SIG-M5 treated with dmso at 0.1 percent for 504 hours (cell line): Measurements from ENCODE around the gene LEFTY1.
A peak's percentile ranks its signal among the peaks of the same experiment; 100 is the strongest.
"Not testable (repeated sequence)": the region's sequence is repeated elsewhere in the genome, so short reads cannot be mapped to it uniquely, and the experiment has no call there.

Experiments used
- DNase-seq: peaks from one replicate; lab custom pipeline; 2025; ENCODE audit not compliant: unreplicated experiment; lab: John Stamatoyannopoulos, UW

The LEFTY1 gene, protein sequence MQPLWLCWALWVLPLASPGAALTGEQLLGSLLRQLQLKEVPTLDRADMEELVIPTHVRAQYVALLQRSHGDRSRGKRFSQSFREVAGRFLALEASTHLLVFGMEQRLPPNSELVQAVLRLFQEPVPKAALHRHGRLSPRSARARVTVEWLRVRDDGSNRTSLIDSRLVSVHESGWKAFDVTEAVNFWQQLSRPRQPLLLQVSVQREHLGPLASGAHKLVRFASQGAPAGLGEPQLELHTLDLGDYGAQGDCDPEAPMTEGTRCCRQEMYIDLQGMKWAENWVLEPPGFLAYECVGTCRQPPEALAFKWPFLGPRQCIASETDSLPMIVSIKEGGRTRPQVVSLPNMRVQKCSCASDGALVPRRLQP

DNA sequence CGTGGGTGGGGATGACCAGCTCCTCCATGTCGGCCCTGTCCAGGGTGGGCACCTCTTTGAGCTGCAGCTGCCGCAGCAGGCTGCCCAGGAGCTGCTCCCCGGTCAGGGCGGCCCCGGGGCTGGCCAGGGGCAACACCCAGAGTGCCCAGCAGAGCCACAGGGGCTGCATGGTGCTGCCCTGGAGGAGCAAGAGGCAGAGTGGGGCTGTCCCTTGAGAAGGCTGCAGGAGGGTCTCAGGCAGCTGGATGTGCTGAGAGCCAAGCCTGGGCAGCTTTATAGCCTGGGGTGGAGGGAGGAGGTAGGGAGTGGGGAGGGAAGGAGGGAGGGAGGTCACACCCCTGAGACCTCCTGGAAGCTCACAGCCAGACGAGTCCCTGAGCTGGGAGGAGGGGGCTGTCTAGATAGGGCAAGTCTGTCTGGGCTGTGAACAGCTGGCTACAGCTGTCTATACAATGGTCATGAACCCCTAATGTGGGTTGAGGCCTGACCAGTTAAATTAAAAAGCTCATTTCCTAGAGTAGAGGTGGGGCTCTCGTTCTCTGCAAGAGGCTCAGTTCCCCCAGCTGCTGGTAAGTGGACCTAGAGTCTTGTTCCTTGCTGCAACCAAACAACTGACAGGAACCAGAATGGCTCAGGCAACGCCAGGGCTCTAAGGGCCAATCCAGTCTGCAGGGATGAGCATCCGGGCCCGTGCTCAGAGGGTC, at the start of gene LEFTY1:
Gene LEFTY1 (minus strand): TSS at position 249 of the 704 bp plus-strand sequence. CDS start 80 bp downstream, at position 169.
- DNase-seq = no peak

DNA sequence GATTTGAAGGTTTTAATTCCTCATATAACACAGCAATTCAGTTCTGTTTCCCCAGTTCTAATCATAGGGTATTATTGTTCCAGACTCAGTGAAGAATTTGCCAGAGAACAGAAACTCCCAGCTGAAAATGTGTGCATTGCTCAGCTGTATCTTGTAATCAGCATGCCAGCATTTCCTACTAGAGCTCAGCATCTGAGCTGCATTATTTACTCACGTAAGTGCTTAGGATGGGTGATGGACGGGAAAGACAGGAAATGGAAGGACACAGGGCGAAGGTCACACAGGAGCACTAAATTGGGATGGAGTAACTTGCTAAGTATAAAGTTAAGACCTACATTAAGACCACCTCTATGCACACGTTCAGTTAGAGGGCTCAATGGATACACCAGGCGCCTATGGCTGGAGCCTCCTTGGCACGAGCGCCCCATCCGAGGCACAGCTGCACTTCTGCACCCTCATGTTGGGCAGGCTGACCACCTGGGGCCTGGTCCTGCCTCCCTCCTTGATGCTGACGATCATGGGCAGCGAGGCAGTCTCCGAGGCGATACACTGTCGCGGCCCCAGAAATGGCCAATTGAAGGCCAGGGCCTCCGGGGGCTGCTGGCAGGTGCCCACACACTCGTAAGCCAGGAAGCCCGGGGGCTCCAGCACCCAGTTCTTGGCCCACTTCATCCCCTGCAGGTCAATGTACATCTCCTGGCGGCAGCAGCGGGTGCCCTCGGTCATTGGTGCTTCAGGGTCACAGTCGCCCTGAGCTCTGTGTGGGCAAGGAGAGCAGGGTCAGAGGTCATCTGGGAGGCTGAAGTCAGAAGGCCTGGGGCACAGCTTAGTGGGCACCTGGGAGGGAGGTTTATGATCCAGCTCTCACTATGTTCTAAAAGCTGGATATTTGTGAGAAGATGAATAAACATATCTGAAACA, 48.4 kb upstream of the LEFTY1 start:
- no peak for DNase-seq

DNA sequence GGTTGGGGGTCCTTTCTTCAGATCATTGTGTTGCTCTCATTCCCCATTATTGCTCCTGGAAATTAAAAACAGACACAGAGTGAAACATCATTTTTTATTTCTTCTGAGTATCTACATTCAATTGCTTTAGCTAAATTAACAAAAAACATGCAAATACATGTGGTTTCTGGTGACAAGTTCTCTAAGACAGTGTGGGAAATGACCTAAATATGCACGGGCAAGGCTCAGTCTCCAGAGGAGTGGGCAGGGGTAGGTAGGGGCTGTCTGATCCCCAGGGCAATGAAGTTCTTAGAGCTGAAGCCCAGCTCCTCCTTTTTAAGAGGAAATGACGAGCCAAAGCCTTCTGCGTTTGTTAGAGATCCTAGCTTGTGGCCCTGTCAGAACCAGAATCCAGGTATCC, 47.6 kb upstream of the LEFTY1 start:
- DNase-seq = no peak

DNA sequence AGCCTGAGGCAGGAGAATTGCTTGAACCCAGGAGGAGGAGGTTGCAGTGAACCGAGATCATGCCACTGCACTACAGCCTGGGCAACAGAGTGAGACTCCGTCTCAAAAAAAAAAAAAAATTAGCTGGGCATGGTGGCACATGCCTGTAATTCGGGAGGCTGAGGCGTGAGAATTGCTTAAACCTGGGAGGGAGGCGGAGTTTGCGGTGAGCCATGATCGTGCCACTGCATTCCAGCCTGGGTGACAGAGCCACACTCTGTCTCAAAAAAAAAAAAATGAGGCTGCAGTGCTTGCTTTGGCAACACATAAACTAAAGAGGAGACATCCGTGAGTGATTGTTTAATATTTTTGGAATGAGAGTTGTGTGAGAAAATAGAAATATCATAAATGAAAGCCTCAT, 47.1 kb upstream of the LEFTY1 start:
- DNase-seq = not testable (repeated sequence)

DNA sequence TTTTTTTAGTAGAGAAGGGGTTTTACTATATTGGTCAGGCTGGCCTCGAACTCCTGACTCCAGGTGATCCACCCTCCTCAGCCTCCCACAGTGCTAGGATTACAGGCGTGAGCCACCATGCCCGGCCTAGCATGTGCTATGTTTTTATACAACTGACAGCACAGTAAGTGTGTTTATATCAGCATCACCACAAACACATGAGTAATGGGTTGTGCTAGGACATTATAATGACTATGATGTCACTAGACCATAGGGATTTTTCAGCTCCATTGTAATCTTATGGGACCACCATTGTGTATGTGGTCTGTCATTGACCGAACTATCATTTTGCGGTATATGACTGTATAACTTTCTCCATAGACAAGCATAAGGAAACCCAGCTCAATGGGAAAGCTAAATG, 45.8 kb upstream of the LEFTY1 start:
- DNase-seq = no peak

DNA sequence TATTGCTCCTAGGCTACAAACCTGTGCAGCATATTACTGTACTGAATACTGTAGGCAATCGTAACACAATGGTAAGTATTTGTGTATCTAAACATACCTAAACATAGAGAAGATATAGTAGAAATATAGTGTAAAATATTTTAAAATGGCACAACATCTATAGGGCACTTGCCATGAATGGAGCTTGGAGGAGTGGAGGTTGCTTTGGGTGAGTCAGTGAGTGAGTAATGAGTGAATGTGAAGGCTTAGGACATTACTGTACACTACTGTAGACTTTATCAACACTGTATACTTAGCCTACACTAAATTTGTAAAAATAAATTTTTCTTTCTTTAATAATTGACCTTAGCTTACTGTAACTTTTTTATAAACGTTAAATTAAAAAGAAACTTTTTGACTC, 44.1 kb upstream of the LEFTY1 start:
- no peak for DNase-seq

DNA sequence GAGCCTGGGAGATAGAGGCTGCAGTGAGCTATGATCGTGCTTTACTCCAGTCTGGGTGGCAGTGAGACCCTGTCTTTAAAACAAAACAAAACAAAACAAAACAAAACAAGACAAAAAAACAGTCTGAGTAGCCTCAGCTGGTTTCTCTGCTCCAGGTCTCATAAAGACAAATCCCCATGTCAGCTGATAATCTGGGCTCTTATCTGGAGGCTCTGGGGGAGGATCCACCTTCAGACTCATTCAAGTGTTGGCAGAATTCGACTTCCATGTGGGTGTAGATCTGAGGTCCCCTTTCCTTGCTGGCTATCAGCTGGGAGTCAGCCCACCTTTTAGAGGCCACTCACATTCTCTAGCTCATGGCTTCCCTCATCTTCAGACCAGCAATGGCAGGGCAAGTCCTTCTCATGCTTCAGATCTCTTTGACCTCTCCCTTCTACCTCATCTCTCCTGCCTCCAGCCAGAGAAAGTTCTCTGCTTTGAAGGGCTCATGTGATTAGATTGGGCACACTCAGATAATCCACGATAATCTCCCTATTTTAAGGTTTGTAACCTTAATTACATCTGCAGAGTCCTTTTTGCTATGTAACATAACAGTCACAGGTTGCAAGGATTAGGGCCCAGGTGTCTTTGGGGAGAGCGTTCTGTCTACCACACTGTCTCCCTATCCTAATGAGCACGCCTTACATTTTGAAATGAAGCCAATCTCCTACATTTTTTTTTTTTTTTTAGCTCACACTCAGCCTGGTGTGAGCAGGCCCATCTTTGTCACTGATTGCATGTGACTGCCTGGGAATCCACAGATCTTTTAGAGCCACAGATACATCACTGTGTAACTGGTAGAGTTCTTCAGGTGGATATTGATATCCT, 42.6 kb upstream of the LEFTY1 start:
- no peak for DNase-seq

DNA sequence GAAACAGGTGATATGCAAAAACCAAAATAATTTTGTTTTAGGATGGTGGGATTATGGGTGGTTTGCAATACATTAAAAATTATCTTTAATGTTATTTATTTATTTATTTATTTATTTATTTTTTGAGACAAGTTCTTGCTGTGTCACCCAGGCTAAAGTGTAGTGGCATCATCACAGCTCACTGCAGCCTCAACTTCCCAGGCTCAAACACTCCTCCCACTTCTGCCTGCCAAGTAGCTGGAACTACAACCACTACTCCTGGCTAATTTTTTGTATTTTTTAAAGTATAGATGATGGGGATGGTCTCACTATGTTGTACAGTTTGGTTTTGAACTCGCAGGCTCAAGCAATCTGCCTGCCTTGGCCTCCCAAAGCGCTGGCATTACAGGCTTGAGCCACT, 41.6 kb upstream of the LEFTY1 start:
- no peak for DNase-seq

DNA sequence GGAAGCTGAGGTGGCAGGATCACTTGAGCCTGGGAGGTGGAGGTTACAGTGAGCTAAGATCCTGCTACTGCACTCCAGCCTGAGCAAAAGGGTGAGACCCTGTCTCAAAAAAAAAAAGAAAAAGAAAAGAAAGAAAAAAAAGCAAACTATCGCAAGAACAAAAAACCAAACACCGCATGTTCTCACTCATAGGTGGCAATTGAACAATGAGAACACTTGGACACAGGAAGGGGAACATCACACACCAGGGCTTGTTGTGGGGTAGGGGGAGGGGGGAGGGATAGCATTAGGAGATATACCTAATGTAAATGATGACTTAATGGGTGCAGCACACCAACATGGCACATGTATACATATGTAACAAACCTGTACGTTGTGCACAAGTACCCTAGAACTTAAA, 40.5 kb upstream of the LEFTY1 start:
- not testable (repeated sequence) for DNase-seq

DNA sequence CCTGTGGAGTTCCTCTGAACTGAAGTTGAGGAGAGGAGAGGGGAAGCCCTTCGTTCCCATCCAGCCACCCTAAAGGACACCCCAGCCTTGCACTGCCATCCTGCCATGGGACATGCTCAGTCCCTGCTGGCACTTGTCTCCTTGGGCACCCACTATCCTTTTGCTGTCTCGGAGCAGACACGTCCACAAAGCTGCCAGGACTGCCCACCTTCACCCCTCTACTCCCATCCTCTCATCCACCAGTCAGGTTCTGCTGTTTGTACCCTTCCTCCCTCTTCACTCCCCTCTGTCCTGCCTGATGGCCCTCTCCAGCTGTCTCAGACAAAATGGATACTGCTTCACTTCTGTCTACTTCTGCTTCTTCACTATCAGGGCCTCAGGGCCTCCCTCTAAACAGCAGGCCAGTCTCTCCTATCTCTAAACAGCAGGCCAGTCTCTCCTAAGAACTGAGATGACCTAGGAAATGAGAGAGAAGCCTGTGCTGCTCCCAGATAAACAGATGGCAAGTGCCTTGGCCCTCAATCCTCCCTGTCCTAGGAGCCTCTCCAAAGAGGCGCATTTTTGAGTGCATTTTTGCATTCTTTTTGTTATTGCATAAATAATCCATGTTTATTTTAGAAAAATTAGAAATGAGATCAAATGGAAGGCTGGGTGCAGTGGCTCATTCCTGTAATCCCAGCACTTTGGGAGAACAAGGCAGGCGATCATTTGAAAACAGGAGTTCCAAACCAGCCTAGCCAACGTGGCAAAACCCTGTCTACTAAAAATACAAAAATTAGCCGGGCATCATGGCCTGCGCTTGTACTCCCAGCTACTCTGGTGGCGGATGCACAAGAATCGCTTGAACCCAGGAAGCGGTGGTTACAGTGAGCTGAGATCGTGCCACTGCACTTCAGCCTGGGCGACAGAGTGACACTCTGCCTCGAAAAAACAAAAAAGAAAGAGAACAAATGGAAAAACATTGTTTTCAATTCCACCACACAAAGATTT, 39.5 kb upstream of the LEFTY1 start:
- peak; percentile 24 for DNase-seq

DNA sequence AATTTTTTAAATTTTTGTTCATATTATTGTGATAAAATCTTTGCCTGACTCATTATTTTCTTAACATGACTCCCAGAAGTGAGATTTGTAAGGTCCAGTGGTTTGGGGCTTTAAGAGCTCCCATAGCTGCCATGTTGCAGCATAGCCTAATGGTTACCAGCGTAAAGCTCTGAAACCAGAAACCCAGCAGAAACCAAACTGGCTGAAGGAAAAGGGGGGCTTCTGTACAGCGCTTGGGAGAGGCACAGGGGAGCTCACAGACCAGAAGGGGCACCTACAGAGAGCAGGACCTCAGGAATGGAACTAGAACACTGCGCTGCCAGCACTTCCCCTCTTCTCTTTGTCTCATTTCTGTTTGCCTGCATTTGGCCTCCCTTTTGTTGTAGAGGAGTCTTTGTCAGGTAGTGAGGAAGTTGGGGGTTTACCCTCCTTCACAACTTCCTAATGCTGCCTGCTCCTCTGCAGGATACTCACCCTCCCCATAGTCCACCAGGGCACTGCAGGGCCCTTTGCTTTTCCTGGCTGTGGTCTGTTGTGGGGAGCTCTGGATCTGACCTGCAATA, 37.7 kb upstream of the LEFTY1 start:
- DNase-seq = peak; percentile 32

DNA sequence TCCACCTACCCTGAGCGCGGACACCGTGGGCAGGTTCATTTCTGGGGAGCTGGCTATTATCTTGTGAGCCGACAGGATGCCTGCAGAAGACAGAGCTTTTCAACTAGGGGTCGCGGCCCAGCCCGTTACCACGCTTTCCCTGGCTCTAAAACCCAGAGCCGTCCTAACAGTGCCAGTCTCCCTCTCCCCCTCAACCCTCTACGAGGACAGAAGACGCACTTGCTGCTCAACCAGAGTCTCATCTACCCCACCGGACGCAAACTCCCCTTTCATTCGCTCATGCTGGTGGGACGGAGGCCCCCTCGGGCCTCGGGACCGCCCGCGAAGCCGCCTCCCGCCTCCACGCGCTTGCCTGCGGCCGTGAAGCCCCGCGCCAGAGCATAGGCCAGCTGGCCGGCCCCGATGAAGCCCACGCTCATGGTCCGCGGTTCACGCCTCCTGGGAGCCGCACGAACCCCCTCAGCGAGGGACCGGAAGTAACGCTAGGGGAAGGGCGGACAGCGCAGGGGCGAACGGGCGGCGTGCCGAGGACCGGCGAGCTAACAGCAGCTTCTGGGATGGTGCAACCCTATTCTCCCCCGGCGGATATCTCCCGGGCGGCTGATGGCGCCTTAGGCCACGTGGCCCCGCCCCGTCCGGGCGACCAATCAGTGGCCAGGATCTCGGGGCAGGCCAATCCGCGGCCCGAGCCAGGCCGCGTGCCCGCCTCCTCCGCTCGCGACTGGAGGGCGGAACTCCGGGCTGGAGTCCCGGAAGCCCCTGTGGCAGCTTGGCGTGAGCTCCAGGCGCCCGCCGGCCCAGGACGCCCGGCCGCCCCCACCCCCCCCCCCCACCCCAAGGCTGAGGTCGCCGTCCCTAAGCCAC, 35.0 kb upstream of the LEFTY1 start, which contains the start of gene PYCR2:
Gene PYCR2 (minus strand): TSS at position 559 of the 864 bp plus-strand sequence. CDS start 140 bp downstream, at position 419.
- peak; percentile 98 for DNase-seq

DNA sequence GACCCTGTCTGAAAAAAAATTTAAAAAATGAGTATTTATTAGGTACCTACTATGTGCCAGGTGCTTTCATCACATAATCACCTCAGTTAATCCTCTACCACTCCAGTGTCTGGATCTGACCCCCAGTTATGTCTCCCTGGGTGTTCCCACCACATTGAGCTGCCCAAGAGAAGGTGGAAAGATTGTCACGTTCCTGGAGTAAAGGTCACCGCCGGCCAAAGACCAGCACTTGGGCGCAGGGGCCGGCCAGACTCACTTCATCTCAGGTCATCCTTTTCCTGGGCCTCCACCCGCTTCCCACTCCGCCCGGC, 34.4 kb upstream of the LEFTY1 start:
- no peak for DNase-seq

DNA sequence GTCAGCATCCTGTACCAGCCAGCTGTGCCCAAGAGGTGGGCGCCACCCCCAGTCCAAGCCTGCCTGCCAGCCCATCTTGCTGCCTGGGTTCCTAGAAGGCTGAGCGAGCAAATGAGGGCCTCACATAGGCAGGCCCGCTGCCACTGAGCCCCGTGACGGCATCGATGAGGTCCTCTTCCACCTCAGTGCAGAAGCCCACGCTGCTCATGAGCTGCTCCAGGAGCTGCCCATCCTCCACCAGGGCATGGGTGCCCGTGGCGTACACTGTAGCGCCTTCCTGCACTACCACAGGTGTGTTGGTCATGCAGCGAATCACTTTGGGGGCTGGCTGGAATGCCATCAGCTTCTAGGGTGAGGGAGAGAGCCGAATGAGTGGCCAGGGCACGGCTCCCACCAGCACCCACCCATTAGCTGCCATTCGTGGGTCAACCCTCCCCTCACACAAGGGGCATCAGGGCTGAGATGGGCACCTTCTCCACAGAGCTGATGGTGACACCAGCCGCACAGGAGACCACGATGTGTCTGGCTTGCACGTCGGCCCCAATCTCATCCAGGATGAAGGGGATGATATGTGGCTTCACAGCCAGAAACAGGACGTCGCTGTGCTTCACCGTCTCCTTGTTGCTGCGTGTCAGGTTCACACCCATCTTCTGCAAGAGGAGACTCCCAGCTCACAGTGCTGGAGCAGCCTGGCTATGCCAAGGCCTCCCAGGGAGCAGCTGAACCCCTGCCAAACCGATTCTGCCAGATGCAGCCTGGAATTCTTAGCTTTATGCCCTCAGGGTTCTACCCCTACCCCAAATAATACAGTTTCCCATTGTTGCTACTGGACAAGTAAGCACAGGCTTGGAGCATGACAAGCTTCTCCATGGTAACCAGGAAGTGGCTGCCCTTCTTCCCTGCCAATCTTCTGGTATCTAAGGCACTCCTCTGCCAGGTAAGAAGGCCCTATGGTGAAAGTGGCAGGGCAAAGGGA, 33.1 kb upstream of the LEFTY1 start:
- DNase-seq = no peak

DNA sequence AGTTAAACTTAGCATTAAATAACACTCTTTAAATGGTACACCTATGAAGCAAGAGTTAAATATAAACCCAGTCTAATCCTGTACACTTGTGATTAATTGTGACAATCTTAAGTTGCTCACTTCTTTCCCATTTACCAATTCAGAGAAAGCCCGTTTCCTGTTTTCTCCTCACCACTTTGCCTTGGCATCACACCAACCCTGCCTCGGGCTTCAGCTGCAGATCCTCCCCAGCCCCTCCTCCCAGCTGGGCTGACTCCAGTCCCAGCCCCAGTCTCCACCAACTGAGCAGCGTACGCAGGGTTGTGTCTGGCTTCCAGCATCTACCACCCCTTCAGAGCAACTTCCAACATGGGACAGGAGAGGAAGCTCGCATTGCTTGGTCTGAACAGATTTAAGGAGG, 31.0 kb upstream of the LEFTY1 start:
- no peak for DNase-seq

DNA sequence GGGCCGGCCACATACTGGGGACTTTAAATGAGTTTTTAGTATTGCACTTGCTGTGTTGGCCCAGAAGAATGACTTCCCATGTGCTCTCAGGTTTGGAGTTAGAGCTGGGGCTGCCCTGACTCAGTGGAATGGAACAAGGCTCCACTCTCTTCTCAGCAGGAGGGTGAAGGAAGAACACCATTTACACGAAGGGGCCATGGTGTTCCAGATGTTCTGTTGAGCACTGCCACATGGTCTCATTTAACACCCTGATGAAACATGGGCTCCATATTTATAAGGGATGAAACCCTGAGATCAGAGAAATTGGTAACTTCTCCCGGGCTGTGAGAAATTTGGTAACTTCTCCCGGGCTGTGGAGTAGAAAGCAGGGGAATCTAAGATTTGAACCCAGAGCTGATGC, 29.3 kb upstream of the LEFTY1 start:
- DNase-seq = no peak

DNA sequence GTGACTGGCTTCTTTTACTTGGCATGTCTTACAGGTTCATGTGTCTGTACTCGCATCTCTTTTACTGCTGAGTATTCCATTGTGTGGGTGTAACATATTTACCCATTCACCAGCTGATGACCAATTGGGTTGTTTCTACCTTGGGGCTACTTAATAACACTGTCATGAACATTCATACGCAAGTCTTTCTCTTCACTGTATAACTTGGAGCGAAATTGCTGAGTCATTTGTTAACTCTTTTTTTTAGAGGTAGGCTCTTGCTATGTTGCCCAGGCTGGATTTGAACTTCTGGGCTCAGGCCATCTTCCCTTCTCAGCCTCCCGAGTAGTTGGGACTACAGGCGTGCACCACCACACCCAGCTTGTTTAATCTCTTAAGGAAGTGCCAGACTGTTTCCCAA, 28.6 kb upstream of the LEFTY1 start:
- no peak for DNase-seq
